GM19397 (cell line): ENCODE data around the gene FAM13B.

Source experiments
- ATAC-seq: cut with Tn5 transposase; IDR thresholded peaks from one replicate; pipeline ENCODE4 v1.9.1; 2021; ENCODE audit warnings: mild to moderate bottlenecking, moderate library complexity; ENCODE audit not compliant: unreplicated experiment

The FAM13B gene

DNA sequence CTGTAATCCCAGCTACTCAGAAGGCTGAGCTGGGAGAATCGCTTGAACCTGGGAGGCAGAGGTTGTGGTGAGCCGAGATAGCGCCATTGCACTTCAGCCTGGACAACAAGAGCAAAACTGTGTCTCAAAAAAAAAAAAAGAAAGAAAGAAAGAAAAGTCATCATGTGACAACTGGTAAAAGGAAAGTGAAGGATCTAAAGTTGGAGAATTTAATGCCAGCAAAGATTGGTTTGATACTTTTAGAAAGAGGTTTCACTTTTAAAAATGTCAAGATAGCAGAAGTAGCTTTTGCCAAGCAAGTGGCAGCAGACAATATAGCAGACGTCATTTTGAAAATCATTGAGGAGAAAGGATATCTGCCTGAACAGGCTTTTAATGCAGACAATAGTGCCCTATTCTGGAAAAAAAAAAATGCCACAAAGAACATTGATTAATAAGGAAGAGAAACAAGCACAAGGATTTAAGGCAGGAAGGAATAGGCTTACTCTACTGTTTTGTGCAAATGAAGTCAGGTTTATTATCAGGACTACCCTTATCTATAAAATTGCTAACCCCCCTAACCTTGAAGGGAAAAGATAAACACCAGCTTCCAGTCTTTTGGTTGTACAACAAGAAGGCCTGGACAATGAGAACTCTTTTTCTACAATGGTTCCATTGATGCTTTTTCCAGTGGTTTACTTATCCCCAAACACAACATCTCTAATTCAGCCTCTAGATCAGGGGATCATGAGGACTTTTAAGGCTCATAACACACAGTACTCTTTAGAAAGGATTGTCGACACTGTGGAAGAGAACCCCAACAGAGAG, 131.7 kb downstream of the FAM13B start:
- no peak for ATAC-seq

GRCh38 chr5:137899493-137899892, 133.4 kb downstream of the FAM13B start:
- ATAC-seq = no peak

DNA sequence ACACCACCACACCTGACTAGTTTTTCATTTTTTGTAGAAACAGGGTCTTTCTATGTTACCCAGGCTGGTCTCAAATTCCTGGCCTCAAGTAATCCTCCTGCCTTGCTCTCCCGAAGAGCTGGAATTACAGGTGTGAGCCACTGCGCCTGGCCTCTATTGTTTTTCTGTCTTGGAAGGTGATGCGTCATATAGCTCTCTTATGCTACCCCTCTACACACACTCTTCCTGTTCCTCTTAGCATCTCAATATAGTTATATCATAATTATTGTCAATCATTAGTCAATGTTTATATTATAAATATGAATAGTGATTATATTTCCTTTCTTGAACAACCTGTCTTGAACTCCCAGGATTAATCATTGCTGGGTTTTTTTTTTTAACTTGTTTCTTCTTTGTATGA, 136.3 kb downstream of the FAM13B start:
- ATAC-seq = no peak

GRCh38 chr5:137894586-137894985, 138.3 kb downstream of the FAM13B start:
- no peak for ATAC-seq

- ATAC-seq = no peak
Observed at GRCh38 chr5:137891849-137892248, 141.0 kb downstream of the FAM13B start.

- ATAC-seq = no peak
Observed at GRCh38 chr5:137890845-137891244, 142.0 kb downstream of the FAM13B start.

- peak; percentile 99 for ATAC-seq
Observed at GRCh38 chr5:137888863-137889759, 143.8 kb downstream of the FAM13B start, which contains the start of gene PKD2L2. PKD2L2 (plus strand) TSS chr5:137889457; CDS start chr5:137889492, 35 bp downstream.

GRCh38 chr5:137888466-137888862, 144.4 kb downstream of the FAM13B start:
- no peak for ATAC-seq
